ENCODE results near the gene AGPAT3. TPM values are rescaled to one million over a fixed set of nuclear protein-coding genes. Genes with fewer than 3 reads are reported as not detected.

Gene AGPAT3
- total and polyA plus RNA-seq, 2 donors (not counting 3 experiments of a cell fraction or from before 2014, with no cell fraction given) = 39.9 to 76.7 TPM

DNA sequence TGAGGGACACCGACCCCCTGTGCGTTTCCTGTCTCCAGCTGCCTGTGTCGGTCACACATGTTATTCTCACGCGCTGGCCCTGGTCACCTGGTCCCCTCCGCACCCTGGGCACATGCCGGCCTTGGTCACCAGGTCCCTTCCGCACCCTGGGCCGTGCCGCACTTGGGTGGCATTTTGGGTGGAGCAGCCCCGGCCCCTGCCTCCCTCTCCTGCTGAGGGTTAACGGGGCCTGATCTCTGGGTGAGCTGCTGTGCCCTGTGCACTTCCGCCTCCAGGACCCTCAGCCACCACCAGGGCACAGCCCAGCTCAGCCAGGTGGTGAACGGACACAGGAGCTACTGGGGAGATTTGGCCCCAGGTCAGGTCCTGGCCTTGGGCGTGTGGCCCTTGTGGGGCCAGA is 49.0 kb upstream of the AGPAT3 start:
- H3K79me2 ChIP-seq (ENCODE audit: control insufficient read depth, insufficient read depth, low read length) = no peaks in the 10 kb centered on the region
- no TSS peak for BruUV-seq (replicated peaks)
- dilution Hi-C loops (cut with MboI; ENCODE audit: extremely low pct_ligation_motif_present, low sequenced_read_pairs) (no loop called here), intact Hi-C loops (cut with micrococcal nuclease) (no loop called here)
- H2AFZ ChIP-seq (ENCODE audit: low read depth, low read length) = no peak overlapping the region
- FAIRE-seq (no peak), DNase-seq (ENCODE audit: low read depth, low spot score) (no peak)
- POLR2A ChIA-PET = no interaction called here
- H3K27me3 ChIP-seq (ENCODE audit: control insufficient read depth in 2 of 2, insufficient read depth in 2 of 2, low read length in 2 of 2) = no peaks in the 10 kb centered on the region
- no peaks in the 10 kb centered on the region for H3K36me3 ChIP-seq (ENCODE audit: control insufficient read depth in 2 of 2, extremely low read depth in 1 of 2, insufficient read depth in 2 of 2, low read length in 2 of 2)
- CTCF ChIA-PET = no interaction called here
- H3K4me3 ChIP-seq (replicated peaks in 1 of 3; ENCODE audit: insufficient read depth in 1 of 3, low read depth in 1 of 3, low read length in 3 of 3) = no peak overlapping the region
- peaks cover 17% of the 10 kb centered on the region for H3K4me1 ChIP-seq (ENCODE audit: control insufficient read depth, extremely low read depth, insufficient read depth, low read length)
- H3K27ac ChIP-seq (ENCODE audit: insufficient read depth, low read depth, low read length) = no peak overlapping the region
- H3K9me1 ChIP-seq (replicated peaks; ENCODE audit: control insufficient read depth, extremely low read depth, insufficient read depth, low read length) = no peaks in the 10 kb centered on the region
- no peaks in the 10 kb centered on the region for H4K20me1 ChIP-seq (replicated peaks; ENCODE audit: control insufficient read depth, extremely low read depth, insufficient read depth, low read length)
- no peaks in the 10 kb centered on the region for H3K9me3 ChIP-seq (replicated peaks; ENCODE audit: control insufficient read depth, insufficient read depth, low read length)
- H3K4me2 ChIP-seq (ENCODE audit: insufficient read depth, low read length) = no peak overlapping the region
- H3K9ac ChIP-seq (replicated peaks; ENCODE audit: extremely low read depth, insufficient read depth, low read length) = no peak overlapping the region
- no peak for TF ChIP-seq JUN (IDR thresholded peaks at IDR 0.05; ENCODE audit: borderline replicate concordance, insufficient read depth, insufficient read length, low read depth)
- no peak for TF ChIP-seq GATA2 (IDR thresholded peaks at IDR 0.05; ENCODE audit: insufficient read depth, insufficient read length, low read depth, low read length)
- no peak for TF ChIP-seq MYC (IDR thresholded peaks at IDR 0.05; ENCODE audit: low read depth, low read length)
- TF ChIP-seq, protein P1, sequence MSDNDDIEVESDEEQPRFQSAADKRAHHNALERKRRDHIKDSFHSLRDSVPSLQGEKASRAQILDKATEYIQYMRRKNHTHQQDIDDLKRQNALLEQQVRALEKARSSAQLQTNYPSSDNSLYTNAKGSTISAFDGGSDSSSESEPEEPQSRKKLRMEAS (IDR thresholded peaks at IDR 0.05; ENCODE audit: insufficient read depth, insufficient read length) = no peak
- TF ChIP-seq, protein P2, sequence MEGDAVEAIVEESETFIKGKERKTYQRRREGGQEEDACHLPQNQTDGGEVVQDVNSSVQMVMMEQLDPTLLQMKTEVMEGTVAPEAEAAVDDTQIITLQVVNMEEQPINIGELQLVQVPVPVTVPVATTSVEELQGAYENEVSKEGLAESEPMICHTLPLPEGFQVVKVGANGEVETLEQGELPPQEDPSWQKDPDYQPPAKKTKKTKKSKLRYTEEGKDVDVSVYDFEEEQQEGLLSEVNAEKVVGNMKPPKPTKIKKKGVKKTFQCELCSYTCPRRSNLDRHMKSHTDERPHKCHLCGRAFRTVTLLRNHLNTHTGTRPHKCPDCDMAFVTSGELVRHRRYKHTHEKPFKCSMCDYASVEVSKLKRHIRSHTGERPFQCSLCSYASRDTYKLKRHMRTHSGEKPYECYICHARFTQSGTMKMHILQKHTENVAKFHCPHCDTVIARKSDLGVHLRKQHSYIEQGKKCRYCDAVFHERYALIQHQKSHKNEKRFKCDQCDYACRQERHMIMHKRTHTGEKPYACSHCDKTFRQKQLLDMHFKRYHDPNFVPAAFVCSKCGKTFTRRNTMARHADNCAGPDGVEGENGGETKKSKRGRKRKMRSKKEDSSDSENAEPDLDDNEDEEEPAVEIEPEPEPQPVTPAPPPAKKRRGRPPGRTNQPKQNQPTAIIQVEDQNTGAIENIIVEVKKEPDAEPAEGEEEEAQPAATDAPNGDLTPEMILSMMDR (IDR thresholded peaks at IDR 0.05; ENCODE audit: extremely low read depth in 1 of 2, insufficient read depth in 1 of 2, low read depth in 1 of 2, low read length in 2 of 2) = no peak
- no peak for TF ChIP-seq POLR2A (IDR thresholded peaks at IDR 0.05; ENCODE audit: low read depth, low read length)
- TF ChIP-seq POLR2AphosphoS5 (IDR thresholded peaks at IDR 0.05; ENCODE audit: insufficient read depth, low read depth, low read length) = no peak
- no peak for TF ChIP-seq EZH2 (IDR thresholded peaks at IDR 0.05; ENCODE audit: borderline replicate concordance, low read depth, low read length, severe bottlenecking)
- TF ChIP-seq FOS (IDR thresholded peaks at IDR 0.05; ENCODE audit: borderline replicate concordance, insufficient read depth, low read length) = no peak
